Measurements from ENCODE around the gene PTPRF.
"Not testable (repeated sequence)": the region's sequence is repeated elsewhere in the genome, so short reads cannot be mapped to it uniquely, and the experiment has no call there.

The PTPRF gene

DNA sequence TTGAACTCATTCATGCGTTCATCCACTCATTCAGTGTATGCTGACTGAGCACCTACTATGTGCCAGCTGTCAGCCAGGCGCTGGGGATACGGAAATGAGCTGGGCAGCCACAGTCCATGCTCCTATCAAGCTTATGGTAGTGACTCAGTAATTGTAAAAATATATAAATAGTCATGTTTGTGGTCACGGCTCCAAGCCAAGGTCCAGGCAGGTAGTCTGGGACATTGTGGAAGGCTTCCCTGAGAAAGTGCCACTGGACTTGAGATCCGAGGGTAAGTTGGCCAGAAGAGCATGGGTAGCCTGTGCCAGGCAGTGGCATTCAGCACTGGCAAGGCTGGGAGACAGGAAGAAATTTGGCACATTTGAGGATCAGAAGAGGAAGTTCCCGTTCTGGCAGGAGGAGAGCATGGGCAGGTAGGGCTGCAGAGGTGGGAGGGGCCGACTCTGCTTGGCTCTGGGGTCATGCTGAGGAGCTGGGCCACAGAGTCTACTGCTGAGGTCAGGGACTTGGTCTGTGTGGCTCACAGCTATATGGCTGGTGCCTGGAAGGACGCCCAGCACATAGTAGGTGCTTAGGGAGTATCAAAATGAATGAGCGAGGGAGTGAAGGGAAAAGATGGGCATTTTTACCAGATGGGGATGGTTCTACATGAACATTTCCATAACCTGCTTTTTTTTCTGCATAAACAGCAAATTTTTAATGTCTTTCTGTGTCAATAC lies 6.9 kb downstream of the PTPRF start:
- no peak for DNase-seq (ENCODE audit: low read depth in 2 of 2, low spot score in 1 of 2)

DNA sequence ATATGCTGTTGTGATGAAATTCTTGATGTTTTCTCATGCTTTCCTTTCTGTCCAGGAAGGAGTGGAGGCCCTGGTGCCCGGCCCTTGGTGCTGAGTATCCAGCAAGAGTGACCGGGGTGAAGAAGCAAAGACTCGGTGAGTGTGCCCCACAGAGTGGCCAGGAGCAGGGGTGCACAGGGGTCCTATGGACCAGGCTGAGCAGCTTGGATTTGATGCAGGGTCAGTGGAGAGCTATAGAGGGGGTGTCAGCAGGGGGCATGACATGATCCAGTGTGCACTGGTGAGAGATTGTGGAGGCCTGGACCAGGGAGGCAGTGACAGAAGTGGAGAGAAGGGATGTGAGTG lies 7.4 kb downstream of the PTPRF start:
- no peak for DNase-seq (ENCODE audit: low read depth in 2 of 2, low spot score in 1 of 2)

DNA sequence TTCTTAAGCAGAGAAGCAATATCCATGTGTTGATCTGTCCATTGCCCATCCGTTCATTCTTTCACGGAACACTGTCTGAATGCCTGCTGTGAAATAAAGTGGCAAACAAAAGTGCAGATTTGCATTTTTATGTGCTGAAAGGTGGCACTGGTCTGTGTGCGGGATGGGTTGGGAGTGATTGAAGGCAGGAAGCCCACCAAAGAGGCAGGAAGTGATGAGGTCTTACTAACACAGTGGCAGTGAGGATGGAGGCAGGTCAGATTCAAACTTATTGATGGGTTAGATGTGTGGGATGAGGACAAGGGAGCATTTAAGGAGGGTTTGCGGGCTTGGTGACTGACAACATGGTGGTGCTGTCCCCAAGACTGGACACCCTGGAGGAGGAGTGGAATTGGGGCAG lies 8.3 kb downstream of the PTPRF start:
- no peak for DNase-seq (ENCODE audit: low read depth in 2 of 2, low spot score in 1 of 2)

DNA sequence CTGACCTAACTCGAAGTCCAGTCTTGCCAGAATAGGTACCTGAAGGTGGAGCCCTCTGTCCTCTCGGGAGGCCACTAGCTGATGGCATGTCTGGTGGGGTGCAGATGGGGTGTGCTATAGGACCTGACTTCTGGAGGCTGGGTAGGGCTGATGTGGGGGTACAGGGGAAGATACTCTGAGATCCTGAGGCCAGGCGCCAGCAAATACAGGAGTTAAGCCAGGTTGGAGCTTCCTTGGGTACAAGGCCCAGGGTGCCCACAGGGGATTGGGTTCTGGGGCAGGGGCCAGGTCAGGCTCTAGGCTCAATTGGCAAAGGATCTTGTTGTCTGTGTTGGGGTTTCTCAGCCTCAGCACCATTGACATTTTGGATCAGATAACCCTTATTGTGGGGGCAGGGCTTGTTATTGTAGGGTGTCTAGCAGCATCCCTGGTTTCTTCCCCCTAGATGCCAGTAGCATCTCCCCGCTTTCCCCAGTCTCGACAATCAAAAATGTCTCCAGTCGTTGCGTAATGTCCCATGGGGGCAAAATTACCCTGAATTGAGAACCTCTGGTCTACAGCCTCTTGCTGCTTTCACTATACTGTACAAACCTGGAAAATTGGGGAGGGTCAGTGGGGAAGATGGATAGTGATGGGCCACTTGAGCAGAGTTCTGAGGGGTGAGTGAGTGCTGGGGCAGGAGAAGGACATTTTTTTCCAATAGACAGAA lies 9.2 kb downstream of the PTPRF start:
- DNase-seq (ENCODE audit: low read depth in 2 of 2, low spot score in 1 of 2), result no peak

DNA sequence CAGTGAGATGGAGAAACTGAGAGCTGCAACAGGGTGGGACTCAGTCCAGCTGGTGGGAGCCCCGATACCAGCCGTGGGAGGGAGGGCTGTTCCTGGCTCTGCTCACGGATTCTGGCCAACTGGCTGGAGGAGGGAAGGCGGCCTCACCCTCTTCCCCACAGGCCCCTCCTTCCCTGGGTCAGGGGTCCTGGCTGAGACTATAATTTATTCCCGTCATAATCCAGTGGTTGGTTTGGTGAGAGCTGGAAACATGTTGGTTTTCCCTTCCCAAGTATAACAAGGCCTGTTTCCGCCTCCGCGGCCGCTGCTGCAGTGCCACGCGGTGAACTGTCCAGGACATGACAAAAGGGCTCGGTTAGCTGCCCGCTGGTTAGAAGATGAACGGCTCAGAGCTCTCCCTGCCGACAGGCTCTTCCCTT lies 10.0 kb downstream of the PTPRF start:
- DNase-seq (ENCODE audit: low read depth in 2 of 2, low spot score in 1 of 2), result no peak

DNA sequence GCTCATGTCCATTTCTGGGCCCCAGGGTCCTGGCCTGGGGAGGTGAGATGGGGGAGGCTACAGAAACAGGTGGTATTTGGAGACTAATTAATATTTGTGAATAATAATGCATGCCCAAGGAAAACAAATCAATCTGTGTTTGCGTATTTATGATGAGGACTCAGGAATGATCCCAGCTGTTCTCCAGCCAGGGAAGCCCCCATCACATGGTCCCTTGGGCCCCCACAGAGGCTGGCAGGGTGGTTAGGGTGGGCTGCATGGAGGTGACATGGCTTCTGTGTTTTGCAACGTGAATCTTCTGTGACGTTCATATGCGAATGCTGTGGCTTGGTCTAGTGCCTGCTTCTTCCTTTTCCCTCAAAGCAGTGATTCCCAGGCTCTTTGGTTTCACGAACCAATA lies 10.5 kb downstream of the PTPRF start:
- no peak for DNase-seq (ENCODE audit: low read depth in 2 of 2, low spot score in 1 of 2)

DNA sequence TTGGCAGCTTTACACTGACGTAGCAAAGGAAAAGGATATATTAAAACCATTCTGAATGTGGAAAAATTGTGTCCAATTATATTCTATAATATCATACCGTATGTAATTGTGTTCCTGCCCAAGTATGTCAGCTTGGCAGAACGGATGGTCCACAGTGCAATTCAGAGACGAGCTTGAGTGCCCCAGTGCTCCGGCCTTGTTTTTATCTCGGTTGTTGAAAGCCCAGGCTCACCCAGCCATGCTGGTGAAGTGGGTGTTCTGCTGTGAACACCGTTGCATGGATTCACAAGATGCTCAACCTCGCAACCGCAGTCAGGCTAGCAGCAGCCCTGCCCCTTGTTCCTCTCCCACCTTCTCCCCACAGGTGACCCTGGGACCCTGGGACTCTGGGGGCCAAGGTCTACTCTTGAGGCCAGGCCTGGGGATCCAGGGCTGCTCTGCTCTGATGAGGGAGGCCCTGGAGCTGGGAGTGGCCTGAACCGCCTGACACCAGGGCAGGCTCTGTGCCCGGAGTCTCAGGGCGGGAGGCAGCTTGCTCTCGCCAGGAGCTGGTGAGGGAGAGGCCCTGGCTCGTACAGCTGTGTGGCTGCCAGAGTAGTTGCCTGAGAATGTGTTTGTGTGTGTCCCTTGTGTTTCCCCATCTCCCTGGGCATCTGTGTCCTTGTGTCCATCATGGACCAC lies 11.2 kb downstream of the PTPRF start:
- no peak for DNase-seq (ENCODE audit: low read depth in 2 of 2, low spot score in 1 of 2)

DNA sequence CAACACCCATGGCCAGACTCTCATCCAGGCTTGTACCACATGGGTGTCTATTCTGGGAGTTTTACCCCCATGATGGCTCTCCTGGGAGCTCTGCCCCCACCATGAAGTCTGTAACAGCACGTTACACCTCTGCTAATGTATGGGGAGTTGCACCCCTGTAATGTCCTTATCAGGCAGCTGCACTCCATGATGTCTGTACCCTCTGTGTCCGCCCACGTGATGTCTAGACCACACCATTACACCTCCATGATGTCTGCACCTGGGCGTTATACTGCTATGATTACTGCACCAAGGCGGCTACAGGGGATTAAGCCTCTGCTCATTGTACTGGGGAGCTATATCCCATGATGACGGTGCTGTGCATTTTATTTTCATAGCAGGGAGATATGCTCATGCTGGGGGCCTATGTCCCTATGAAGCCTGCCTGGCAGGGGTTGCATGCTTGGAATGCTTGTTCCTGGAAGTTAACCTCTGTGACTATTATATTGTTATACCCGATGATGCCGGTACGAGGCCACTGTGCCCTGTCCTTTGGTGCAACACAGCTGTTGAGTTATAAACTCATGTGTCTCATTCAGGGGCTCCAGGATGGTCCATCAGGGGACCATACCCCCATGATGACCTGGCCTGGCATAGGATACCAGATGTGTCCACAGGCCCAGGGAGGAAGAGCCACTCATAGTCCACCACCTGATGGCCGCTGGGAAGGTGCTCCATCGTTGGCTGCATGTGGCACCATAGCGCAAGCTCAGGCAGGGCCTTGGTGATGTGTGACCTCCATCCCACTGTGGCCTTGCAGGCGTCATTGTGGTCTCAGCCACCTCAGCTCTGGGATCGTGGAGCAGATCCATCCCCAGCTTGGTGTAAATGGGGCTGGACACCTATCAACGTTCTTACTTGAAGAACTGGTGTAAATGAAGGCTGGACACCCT lies 12.1 kb downstream of the PTPRF start:
- DNase-seq (ENCODE audit: low read depth in 2 of 2, low spot score in 1 of 2), result no peak

DNA sequence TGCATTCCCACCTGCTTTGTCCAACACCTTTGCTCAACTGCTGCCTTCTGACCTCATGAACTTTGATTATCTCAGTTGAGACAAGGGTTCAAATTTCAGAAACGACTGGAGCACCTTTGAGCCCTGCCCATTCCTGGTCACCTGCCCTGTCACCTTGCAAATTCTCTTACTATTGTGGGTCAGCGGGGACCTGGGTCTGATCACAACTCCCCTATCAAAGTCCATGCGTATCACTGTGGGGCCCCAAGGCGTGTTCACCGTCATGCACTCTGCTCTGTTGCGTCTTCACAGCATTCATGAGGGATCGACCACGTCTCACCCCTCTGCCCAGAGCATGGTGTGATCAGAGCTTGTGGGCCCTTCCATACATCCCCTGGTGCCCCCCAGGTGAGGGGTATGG lies 12.9 kb downstream of the PTPRF start:
- no peak for DNase-seq (ENCODE audit: low read depth in 2 of 2, low spot score in 1 of 2)

DNA sequence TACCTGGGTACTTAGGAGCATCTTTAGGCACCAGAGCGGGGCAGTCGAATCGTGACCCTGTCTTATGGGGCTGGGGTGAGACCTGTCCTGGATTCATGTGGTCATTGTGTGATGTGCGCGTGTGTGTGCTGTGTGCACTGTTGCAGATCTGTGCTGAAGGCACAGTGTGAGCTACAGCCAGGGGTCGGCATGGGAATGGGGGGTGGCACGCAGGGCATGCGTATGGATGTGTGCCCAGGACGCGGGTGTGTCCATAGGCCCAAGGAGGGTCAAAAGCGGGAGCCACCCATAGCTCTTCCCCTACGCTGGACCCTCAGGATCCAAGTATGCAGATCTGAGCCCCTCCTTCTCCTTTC lies 14.6 kb downstream of the PTPRF start:
- no peak for DNase-seq (ENCODE audit: low read depth in 2 of 2, low spot score in 1 of 2)

DNA sequence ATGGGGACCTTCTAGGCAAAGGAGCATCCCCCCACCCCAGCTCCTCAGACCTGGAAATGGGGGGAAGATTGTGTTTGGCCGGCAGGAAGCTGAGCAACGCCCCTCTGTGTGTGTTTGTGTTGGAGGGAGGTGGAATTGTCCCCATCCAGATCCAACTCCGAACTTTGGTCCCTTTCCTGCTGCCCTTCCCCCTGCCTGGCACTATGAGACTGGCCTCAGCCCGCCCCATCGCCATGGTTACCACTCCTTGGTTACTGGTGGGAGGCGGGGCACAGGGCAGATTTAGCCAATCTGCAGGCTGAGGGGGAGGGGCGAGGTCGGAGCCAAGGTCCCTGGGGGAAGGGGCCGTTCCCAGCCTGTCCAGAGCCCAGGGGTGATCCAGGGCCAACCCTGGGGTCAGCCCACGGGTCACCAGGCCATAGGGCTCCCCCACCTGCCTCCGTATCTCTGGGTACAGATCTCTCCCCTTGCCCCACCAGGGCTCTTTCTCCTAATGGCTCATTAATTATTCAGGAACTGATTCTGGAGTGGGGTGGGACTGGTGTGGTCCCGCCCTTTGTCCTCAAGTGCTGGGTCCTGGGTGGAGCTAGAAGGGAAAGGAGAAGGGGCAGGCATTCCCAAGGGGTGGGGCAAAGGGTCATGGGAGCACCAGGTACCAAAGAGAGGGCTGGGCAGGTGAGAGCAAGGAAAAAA lies 15.2 kb downstream of the PTPRF start:
- no peak for DNase-seq (ENCODE audit: low read depth in 2 of 2, low spot score in 1 of 2)

DNA sequence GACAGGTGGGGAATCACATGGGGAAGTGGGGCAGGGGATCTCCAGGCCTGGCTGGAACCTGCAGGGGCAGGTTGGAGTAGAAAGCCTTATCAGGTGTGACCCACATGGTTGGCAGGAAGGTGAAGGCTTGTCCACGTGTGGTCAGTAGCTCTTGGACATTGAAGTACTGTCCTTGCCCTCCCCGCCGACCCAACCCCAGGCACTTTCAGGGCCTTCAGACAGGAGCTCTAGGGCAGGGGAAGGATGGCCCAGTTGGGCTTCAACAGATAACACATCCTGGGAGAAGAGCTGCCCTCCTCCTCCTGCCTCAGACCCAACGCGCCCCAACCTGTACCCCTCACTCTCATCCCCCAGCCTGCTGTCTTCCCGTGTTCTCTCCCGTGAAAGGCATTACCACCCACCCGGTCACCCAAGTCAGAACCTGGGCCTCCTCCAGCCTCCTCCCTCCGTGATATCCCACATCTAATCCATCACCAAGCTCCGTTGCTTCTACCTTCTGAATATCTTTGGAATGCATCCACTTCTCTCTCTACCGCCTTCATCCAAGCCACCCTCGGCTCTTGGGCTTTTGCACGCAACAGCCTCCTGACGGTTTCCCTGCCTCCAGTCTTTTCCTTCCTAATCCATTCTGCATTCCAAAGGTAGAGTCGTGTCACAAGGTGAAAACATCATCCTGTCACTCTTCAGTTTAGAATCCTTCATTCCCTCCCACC lies 15.9 kb downstream of the PTPRF start:
- DNase-seq (ENCODE audit: low read depth in 2 of 2, low spot score in 1 of 2), result no peak

DNA sequence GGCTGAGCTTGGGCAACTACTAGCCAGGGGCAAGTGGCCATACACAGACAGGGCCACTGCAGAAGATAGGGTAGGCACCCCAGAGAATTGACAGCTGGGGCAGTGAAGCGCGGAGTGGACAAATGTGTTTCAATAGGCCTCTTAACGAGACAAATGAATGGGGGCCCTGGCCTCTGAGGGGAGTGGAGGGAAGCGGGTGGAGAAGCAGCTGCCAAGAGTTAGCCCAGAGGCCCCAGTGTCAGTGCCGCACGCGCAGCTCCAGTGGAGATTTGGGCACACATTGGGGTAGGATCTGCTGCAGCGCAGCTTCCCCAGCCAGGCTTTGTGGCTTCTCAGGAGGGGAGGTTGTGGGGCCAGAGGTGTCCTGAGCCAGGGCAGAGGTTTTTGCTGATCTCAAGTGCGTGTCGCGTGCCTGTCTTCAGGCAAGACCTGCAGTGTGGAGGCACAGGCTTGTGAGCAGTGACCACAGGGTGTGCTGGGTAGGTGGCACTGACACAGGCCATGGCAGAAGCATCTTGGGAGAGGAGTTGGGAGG lies 16.9 kb downstream of the PTPRF start:
- no peak for DNase-seq (ENCODE audit: low read depth in 2 of 2, low spot score in 1 of 2)

DNA sequence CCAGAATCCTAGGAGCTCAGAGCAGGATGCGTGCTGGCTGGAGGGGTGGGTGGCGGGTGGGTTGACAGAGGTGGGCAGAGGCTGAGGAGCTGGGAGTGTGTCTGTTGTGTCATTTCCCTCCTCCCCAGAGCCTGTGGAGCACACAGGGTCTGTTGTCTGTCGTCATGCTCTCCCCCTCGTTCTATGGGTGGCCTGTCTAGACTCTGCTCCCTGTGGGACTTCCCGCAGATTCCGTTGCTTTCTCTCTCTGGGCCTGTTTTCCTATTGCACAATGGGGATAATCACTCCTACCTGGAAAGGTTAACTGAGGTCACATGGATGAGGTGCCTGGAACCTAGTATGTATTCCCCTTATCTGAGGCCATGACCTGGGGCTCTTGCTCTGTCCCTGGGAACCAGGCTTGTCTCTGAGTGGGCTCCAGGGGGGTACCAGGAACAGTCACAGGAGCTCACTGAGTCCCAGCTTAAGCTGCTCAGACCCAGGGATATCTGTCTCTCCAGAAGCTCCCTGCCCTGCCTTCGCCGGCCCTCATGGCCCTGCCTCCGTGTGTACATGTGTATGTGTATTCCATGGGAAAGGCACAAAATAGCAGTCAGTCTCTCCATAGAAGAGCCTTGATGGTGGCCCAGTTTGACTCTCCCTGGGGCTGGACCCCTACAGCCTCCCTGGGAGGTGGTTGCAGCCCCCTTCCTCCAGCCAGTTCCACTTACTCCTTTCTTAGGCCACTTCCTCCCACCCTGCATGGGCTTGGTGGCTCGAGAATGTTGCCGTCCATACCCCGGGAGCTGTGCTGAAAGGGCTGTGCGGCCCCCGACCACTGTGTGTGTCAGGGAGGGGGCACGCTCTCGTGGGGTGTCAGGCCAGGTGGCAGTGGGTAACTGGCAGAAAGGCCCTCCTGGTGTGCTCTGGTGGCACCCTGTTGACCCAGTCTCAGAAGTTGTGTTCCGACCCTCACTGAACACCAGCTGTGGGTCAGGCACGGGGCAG lies 17.9 kb downstream of the PTPRF start:
- DNase-seq (ENCODE audit: low read depth in 2 of 2, low spot score in 1 of 2), result no peak

DNA sequence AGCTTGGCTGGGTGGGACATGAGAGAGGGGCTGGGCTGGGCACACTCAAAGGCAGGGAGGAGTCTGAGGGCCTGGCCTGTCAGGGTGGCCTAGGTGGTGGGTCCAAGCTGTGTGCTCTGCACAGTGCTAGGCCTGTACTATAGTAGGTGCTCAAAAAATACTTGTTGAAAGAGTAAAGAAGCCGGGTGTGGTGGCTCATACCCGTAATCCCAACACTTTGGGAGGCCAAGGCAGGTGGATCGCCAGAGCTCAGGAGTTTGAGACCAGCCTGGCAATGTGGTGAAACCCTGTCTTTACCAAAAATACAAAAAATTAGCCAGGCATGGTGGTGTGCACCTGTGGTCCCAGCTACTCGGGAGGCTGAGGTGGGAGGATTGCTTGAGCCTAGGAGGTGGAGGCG lies 18.7 kb downstream of the PTPRF start:
- DNase-seq (ENCODE audit: low read depth in 2 of 2, low spot score in 1 of 2), result not testable (repeated sequence)

DNA sequence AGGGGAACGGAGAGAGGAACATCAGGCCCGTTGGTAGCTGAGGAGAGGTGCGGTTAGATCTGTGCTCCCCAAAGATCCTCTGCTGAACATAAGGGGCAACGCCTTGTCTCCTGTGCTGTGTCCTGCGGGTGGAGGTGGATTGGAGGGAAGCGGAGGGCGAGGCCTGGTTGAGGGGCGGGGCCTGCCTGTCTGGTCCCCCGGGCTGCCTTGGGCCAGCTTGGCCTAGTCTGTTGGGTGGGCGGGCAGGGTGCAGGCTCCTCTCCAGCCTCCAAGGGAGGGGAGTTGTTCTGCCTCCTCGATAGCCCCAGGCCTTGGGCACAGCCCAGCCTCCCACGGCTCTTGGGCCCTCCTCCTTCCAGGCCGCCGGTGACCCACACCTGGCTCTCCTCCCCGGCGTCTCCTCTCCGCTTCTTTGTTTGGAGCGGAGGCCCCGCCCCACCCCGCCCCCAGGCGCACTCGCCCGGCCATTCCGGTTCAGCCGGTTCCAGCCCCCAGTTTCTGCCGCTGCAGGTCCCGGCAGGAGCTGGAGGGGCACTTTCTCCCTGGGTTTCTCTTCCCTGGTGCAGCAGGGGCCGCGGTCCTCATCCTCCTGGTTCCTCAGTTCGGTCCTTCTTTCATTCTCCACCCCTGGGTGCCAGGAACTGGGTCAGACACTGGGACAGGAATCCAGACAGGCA lies 19.4 kb downstream of the PTPRF start:
- DNase-seq (ENCODE audit: low read depth in 2 of 2, low spot score in 1 of 2), result no peak

DNA sequence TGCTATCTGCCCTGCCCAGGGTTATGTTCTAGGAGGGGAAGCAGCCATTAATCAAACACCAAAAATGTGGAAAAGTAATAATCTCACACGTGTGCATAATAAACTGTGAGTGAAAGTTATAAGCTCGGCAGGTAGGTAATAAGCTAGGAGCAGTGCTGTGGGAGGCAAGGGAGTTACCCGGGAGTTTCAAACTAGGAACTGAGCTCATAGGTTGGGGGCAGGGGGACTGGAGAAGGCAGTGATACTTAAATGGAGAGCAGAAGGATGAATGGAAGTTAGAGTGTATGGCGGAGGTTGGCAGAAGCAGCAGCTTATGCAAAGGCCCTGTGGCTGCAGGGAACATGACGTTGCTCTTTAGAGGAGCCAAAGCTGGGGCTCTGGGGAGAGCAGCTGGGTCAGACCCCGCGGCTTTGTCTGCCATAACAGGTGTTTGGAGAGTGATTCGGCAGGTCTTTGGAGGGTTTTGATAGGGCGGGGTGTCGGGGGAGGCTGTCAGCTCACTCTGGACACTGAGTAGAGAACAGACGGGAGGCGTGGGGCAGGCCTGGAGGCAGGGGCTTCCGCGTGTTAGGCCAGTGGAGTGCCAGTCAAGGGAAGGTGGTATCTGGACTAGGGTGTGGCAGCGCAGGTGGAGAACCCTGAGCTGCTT lies 20.0 kb downstream of the PTPRF start:
- no peak for DNase-seq (ENCODE audit: low read depth in 2 of 2, low spot score in 1 of 2)

DNA sequence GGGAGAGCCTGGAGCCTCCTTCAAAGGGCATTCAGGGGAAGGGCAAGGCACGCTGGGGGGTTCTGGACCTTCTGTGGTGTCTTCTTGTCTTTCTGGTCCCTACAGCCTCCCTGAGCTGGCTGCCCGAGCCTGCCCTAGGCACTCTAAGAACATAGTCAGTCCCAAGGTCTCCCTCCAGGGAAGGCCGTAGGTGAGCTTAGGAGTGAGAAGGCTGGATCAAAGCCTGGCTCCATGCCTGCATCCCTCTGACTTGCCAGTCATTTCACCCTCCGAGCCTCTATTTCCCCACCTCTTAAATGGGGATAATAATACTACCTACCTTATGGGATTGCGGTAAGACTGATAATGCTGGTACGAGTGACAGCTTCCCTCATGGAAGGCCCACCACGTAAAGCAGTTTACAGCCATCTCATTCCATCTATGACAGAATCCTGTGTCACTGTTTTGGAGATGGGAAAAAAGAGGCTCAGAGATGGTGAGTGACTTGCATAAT lies 20.8 kb downstream of the PTPRF start:
- no peak for DNase-seq (ENCODE audit: low read depth in 2 of 2, low spot score in 1 of 2)
